HPDE6-E6E7 (cell line): ENCODE data around the gene SMARCA4.

ENCODE experiments used
- DNase-seq: peaks from one replicate; pipeline ENCODE4 v3.0.0; 2011; ENCODE audit warnings: missing footprints; ENCODE audit errors: extremely low spot score

Gene SMARCA4

GRCh38 chr19:10960314-10961072 is at the start of gene SMARCA4:
TSS of gene SMARCA4 (plus strand) at chr19:10961030. CDS start at chr19:10984152, 23,122 bp downstream.
- peak; percentile 96 for DNase-seq

GRCh38 chr19:10911579-10912363 is 49.1 kb upstream of the SMARCA4 start:
- no peak for DNase-seq

DNA sequence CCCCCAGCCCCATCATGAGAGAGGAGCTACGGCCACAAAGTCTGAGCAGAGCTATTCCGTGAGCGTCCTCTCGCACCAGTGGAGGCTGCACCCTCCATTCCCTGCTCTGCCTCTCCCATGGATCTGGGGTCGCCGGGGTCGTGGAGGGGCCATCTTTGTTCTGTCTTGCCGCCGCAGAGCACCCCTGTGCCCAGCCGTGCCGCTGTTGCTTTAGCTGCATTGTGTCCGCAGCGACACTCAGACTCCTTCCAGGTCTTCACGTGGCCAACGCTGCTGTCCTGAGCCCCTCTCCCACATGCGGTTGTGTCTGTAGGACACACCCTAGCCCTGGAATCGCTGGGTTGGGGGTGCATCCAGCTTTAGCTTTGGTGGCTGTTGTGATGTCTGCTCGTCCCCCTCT is 48.2 kb upstream of the SMARCA4 start:
- DNase-seq, result no peak

DNA sequence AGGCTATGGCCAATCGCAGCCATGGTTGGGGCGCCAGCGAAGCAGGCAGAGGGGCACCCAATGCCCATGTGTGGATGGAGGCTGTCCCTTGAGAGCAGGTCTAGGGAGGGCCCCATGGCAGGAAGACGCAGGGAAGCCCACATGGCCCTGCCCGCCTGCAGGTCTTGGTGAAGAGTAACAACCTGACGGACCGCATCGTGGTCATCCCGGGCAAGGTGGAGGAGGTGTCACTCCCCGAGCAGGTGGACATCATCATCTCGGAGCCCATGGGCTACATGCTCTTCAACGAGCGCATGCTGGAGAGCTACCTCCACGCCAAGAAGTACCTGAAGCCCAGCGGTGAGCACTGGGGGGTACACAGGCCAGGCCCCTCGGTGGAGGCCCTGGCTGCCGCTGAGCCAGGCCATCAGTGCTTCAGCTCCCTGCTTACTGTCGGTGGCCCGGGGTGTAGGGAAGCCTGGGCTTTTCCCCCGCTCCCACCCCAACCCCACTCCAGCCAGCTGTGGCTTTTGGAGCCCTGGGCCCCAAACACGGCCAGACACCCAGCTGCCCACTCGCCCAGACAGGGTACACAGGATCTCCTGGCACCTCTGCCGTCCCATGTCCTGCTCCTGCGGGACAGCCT is 47.0 kb upstream of the SMARCA4 start:
- no peak for DNase-seq

GRCh38 chr19:10915130-10916091 is 45.4 kb upstream of the SMARCA4 start:
- DNase-seq, result peak; percentile 89

DNA sequence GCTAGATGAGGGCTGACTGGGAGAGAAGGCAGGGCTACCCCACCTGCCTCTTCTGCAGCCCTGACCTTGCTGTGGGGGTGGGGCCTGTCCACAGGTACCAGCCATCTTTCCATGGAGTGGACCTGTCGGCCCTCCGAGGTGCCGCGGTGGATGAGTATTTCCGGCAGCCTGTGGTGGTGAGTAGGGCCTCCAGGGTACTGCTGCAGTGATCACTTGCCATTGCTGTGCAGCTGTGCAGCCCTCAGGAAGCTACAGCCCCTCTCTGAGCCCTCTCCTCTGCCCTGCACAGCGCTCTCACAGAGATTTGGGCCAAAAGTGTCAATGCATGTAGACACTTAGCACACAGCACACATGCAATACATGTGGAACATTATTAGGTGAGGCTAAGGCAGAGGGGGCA is 44.2 kb upstream of the SMARCA4 start:
- no peak for DNase-seq

DNA sequence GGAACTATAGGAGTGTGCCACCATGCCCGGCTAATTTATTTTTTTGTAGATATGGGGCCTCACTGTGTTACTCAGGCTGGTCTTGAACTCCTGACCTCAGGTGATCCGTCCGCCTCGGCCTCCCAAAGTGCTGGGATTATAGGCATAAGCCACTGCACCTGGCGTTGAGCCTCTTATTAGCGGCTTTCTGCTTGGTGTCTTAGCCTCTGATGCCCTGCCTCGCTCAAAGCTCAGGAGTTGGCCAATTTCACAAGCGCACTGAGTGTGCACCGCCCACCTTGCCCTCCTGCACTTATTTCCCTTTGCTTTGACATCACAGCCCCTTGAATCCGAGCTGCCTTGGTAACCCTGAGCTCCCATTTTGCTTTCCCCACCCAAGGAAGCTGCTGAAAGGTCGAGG is 42.5 kb upstream of the SMARCA4 start:
- no peak for DNase-seq

- no peak for DNase-seq
Measured at GRCh38 chr19:10919352-10920287, 41.2 kb upstream of the SMARCA4 start.

DNA sequence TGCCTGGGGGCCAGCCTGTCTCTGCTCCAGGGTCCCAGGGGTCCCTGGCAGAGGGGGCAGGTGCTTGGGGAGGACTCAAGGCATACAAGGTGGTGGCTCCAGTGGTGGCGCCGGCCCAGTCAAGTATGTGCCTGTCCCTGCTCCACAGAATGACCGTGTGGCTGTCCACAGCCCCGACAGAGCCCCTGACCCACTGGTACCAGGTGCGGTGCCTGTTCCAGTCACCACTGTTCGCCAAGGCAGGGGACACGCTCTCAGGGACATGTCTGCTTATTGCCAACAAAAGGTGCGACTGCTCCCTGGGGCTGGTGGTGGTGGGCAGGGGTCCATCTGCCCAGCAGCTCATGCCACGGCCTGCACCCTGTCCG is 40.6 kb upstream of the SMARCA4 start:
- no peak for DNase-seq

DNA sequence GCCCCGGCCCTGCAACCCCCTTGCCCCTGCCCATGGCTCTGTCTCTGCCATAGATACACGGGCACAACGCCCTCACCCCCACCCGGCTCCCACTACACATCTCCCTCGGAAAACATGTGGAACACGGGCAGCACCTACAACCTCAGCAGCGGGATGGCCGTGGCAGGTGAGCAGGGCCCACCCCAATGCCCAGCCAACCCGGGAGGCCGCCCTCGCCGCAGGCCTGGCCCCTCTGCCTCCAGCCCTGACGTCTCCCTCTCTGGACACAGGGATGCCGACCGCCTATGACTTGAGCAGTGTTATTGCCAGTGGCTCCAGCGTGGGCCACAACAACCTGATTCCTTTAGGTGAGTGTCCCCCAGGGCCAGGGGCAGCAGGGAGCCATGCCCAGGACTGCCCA is 40.0 kb upstream of the SMARCA4 start:
- no peak for DNase-seq

DNA sequence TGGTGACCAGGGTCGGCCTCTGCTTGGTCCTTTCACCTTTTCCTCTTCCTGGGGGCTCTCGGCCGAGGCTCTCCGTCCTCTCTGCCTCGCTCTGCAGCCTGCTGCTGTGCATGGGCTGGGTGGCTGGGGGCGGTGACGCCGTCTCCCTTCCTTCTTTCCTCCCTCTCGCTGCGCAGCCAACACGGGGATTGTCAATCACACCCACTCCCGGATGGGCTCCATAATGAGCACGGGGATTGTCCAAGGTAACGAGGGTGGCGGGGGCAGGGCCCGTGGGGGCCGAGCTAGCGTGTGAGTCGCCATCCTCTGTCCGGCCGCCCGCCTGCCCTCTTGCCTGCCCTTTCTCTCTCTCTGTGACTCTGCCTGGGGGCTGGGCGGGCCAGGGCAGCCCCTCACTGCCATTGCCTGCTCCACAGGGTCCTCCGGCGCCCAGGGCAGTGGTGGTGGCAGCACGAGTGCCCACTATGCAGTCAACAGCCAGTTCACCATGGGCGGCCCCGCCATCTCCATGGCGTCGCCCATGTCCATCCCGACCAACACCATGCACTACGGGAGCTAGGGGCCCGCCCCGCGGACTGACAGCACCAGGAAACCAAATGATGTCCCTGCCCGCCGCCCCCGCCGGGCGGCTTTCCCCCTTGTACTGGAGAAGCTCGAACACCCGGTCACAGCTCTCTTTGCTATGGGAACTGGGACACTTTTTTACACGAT is 39.5 kb upstream of the SMARCA4 start:
- no peak for DNase-seq

GRCh38 chr19:10921910-10922637 is 38.8 kb upstream of the SMARCA4 start:
- no peak for DNase-seq

DNA sequence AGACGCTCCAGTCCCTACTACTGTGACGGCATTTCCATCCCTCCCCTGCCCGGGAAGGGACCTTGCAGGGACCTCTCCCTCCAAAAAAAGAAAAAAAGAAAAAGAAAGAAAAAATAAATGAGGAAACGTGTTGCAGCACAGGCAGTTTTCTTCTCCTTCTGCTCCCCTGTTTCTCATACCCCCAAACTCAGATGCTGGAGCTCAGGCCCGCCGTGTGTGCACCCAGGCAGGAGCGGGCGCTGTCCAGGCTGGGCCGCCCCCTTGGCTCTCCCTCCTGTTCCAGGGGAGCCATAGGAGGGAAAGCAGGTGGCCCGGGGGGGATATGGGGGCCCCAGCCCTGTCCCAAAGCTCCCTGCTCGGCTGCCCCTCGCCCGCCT is 38.2 kb upstream of the SMARCA4 start:
- DNase-seq, result no peak

DNA sequence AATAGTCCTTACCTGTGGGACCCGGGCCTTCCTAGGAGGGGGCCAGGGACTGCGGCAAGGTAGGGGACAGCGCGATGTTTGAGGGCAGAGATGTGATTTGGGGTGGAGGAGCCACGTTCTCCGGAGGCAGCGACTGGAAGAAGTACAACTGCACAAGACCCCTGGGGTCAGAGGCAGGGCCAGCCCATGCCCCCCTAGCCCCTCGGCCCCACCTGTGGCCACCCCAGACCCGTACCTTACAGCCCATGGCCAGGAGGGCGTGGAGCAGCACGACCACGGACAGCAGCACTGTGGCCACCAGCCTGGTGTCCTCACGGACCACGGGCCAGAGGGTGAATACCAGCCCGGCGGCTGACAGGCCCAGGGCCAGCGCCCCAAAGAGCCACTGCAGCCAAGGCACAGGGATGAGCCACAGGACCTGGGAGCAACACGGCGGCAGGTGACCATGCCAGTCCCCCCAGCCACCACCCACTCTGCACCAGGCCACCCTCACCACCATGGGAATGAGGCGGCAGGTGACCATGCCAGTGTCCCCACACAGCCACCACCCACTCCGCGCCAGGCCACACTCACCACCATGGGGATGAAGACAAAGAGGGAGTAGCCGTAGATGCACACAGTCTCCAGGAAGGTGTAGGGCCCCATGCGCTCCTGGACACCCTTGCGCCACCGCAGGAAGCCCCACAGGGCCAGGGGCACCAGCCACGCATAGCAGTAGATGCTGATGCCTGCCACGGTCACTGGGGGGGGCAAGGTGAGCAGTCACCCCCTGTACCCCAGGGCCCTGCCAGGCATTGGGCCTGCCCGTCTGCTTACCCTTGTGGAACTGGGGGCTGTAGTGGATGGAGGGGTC is 37.3 kb upstream of the SMARCA4 start:
- DNase-seq, result no peak

GRCh38 chr19:10924597-10924996 is 36.2 kb upstream of the SMARCA4 start:
- DNase-seq, result no peak

- no peak for DNase-seq
Measured at GRCh38 chr19:10927730-10928562, 32.9 kb upstream of the SMARCA4 start.
